ENCODE results near the gene PATJ.
"Not testable (repeated sequence)": the region's sequence is repeated elsewhere in the genome, so short reads cannot be mapped to it uniquely, and the experiment has no call there.

PATJ gene

DNA sequence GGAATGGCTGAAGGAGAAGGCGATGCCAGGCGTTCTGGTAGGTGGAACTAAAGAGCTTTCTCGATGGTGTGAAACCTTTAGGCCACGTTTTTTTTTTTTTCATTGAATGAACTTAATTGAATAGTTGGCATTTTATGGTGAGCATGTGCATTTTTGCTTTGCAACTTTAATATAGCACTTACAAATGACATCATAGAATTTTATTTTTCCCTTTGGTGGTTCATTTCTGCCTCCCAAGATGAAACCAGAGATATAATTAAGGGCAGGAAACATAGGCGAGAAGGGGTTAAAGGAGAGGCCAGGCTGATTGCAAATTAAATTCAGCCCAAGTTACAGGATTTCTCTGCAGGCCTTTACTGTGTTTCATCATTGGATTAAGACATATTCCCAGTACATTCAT is 366.8 kb downstream of the PATJ start:
- DNase-seq = no peak

DNA sequence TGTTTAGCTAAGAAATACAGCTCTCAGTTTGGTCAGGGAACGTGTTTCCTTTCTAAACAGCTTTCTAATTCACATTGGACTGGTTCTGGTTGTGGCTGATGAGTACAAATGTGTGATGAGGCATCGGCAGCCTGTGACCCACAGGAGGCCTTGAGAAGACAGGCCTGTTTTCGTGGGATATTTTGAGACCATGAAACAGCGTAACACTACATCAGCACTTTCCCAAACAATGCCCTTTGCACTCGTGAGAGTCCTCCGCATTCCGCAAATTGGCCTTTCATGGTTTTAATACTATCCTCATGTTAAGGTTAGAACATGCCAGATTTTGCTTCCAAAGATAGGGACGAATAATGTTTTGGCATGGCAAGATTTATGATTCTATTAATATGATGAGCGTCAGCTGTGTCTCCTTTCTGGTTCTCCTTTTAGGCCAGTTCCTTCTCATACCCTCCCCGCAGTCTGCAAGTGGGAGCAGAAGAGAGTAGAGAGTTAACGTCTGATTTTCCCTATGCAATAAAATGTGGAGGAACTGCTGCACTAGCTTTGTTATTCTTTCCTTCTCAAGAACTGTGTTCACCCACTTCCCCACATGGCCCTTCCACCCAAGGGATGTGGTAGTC is 368.0 kb downstream of the PATJ start:
- DNase-seq = no peak

DNA sequence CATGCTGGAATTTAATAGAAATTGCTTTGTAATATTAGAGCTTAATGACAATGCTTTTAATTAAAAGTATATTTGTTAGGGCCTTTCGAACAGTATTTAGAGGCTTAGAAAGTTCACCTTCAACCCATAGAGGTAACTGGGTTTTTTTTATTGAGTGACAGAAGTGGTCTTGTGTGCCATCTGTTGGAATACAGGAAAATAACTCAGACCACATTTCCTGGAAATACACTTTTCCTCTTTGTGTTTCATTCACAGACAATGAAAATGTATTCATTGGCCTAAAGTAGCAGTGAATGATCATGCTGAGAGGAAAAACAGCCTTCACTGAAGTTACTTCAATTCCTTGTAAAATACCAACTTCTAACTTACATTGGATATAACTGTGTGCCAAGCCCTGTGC is 368.8 kb downstream of the PATJ start:
- DNase-seq = no peak

- DNase-seq = no peak
Observed at GRCh38 chr1:62113507-62113906, 371.2 kb downstream of the PATJ start.

DNA sequence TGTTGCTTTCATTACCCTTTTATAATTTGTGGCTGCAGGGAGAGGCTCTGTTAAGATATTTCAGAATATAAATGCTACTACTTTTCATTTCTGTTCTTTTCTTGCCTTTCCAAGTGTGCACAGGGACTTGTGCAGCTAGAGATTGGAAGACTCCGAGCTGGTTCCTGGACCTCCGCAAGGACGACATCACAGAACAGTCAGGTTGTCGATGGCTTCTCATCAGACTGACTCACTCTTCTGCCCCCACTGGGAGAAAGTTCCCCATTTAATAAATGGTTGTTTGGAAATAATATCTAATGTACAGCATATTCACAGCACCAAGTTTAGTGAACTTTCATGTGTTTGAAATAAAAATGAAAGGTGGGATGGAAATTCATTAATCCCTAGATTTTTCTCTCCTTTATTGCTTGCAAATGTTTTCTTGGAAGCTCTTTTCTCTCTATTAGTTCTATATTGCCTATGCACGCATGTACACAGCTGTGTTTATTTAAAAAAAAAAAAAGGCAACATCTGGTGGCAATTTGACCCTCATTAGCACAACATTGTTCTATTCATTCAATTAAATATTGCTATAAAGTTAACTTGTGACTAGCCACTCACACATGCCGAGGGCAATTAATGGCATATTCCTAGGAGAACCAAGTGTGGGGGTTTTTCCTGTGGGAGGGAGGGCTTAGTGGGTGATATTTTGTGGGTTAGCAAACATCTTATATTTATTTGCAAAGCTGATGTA is 374.9 kb downstream of the PATJ start:
- no peak for DNase-seq

- DNase-seq = no peak
Observed at GRCh38 chr1:62126579-62127290, 384.5 kb downstream of the PATJ start.

DNA sequence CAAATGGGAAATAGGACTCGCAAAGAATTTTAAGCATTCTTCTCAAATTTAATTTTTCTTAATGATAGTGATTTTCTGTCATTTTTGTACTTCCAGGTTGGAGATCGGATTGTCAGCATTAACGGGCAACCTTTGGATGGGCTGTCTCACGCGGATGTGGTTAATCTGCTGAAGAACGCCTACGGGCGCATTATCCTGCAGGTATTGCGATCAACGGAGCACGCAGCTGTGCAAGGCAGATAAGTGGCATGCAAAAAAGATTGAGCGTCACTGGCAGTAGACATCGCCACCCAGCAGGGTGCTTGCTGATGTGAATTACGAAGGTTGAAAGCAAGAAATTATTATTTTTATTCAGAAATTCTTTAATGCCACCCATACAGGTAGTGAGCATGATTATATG is 386.5 kb downstream of the PATJ start:
- DNase-seq = no peak

DNA sequence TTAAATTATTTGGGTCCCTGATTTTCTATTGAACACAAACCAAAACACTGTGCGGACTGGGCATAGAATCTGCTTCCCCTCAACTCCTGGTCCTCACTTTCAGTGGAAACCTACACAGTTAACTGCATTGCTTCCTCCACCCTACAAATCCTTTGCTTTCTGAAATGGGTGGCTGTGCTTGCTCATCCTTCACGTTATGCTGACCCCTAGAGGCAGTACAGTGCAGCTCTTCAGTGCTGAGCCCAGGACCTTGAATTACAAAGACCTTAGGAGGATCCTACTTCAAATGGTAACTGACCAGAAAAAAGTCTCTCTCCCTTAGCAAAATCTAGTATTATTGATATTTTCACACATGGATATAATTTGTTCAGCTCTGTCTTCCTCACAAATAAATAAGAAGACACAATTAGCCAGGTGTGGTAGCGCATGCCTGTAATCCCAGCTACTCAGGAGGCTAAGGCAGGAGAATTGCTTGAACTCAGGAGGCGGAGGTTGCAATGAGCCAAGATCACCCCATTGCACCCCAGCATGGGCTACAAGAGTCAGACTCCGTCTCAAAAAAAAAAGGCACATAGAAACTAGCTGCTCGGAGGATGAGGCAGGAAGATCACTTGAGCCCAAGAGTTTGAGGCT is 388.9 kb downstream of the PATJ start:
- peak; percentile 8 to 76 for DNase-seq

DNA sequence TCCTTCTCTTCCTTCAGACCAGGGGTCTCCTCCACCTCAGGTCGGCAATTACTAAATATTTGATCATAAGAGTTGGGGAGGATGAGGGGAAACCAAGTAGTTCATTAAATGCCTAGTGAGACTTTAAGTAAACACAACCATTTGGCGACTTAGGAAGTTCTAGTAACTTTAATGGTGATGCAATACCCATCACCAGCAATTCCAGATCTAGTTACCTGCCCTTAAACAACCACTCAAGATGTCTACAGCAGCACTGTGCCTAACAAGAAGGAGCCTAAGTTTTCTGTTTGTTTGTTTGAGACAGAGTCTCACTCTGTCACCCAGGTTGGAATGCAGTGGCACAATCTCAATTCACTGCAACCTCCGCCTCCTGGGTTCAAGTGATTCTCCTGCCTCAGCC is 395.7 kb downstream of the PATJ start:
- DNase-seq = no peak

GRCh38 chr1:62139410-62139809 is 397.1 kb downstream of the PATJ start:
- no peak for DNase-seq

DNA sequence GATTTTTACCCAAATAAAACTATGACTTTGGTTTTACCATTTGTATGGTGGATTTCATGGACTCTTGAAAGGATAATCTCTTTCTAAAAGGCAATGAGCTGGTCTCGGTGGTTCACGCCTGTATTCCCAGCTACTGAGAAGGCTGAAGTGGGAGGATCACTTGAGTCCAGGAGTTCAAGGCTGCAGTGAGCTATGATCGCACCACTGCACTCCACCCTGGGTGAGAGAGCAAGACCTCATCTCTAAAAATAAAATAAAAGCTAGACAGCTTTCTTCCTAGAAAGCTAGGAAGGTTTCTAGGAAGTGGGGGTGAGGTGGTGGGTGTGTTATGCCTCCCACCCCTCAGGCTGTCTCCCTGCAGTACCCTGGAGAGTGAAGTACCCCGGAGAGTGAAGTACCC is 398.4 kb downstream of the PATJ start:
- no peak for DNase-seq

GRCh38 chr1:62142496-62142895 is 400.2 kb downstream of the PATJ start:
- DNase-seq = no peak

- peak; percentile 22 to 69 for DNase-seq
Observed at GRCh38 chr1:62144238-62144831, 402.1 kb downstream of the PATJ start.

DNA sequence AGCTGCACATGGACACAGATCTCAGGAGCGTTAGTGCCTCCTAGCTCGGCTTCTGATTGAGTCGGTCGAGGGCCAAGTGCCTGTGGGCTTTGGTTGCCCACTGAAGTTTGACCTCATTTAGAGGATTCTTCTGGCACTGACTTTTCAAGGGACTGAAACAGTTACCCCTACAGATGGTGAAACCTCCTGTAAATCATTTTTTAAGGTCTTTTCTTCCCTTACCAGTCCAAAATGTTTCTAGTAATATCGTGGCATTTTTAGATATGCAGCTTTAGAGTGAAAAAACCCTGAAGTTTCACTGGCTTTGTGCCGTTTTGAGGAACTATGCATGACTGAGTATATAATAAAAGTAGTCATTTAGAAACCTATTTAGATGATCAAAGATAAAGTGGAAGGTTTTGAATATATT is 417.7 kb downstream of the PATJ start:
- DNase-seq = no peak

GRCh38 chr1:62161711-62162110 is 419.4 kb downstream of the PATJ start:
- no peak for DNase-seq

- not testable (repeated sequence) for DNase-seq
Observed at GRCh38 chr1:62170380-62170779, 428.1 kb downstream of the PATJ start.

- peak; percentile 51 to 73 for DNase-seq
Observed at GRCh38 chr1:62175568-62176179, 433.4 kb downstream of the PATJ start.

DNA sequence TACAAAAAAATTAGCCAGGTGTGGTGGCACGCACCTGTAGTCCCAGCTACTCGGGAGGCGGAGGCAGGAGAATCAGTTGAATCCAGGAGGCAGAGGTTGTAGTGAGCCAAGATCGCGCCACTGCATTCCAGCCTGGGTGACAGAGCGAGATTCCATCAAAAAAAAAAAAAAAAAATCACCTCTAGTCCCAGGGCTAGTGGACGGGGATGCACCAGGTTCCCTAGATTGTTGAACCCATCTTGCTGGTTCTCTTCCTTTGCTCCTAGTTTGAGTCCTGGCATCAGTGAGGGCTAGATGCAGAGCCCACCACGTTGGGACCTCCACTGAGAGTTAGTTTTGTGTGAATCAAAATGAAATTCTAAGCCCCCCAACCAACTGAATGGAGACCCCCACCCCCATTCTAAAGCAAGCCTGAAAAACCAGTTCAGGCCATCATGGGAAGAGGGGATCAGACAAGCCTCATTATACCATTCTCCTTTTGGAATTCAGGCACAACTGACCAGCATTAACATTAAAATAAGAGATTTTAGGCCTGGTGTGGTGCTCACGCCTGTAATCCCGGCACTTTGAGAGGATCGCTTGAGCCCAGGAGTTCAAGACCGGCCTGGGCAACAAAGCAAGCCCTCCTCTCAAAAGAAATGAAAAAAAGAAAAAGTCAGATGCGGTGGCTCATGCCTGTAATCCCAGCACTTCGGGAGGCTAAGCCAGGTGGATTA is 434.5 kb downstream of the PATJ start:
- DNase-seq = no peak

- DNase-seq = no peak
Observed at GRCh38 chr1:62177621-62178020, 435.3 kb downstream of the PATJ start.

DNA sequence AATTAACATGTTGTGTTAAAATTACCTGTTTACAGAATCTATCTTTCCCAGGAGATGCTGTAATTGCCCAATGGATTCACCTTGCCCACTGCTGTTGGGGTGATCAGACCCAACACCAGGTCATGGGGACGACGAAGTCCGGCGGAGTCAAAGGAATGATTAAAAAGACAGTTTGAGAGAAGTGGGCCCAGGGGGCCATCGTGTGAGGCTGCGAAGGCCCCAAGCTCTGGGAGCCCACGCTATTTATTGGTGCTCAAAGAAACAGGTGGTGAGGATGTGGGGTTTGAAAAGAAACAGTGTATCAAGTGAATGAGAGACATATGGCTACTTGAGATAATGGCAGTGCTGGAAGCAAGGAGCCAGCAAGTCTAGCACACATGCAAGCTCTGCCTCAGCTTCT is 436.1 kb downstream of the PATJ start:
- DNase-seq = peak in 1 of 2 experiments; percentile 9

DNA sequence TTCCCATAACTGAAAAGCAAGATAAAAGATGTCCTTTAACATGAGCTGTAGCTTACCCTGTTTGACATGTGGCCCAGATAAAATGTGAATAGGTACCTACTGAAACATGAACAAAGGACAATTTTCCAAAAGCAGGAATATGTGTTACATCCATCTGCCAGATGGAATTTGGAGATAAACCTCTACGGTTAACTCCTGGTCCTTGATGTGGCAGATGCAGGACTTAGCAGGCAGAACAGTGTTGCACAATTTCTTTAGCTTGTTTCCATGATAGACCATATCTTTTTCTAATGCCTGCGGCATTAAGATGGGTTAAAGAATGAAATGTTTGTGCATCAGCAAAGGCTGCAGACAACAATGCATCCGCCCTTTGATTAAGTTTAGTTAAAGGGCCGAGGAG is 437.8 kb downstream of the PATJ start:
- DNase-seq = not testable (repeated sequence)

DNA sequence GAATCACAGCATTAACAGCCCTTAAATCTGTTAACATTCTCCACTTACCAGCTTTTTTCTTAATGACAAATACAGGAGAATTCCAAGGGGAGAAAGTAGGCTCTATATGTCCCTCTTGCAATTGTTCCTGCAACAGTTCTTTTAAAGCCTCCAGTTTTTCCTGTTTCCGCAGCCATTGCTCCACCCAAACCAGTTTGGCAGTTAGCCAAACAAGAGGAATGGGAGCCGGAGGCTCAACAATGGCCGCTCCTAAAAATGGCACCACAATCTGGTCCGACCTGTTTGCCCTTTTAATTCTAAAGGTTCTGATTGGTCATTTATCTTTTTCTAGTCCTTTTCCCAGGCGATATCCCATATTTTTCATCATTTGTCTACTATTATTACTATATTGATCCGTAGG is 438.4 kb downstream of the PATJ start:
- no peak for DNase-seq

Data from NCI-H446 (cell line).